ENCODE data around the gene KLHDC7B. TPM values are rescaled to one million over a fixed set of nuclear protein-coding genes. Genes with fewer than 3 reads are reported as not detected.

KLHDC7B gene
- total RNA-seq, 8 experiments from 2014 or later = 0.16 to 1.5 (median 0.40) TPM

- in situ Hi-C loops (cut with MboI; ENCODE audit: low pct_unique_long_range_greater_than_20kb in 2 of 9, low sequenced_read_pairs in 9 of 9, unreplicated experiment in 9 of 9) = no loop called here
- no peak overlapping the region for H3K4me3 ChIP-seq
- 0 to 100% (median 84%) methylated on average over 1 to 5 of the region's 5 CpGs; no CpG with 5 or more reads in 3 of the 10 experiments for WGBS, 10 experiments
- ATAC-seq (replicated peaks in 6 of 8) = no peak
- no peak overlapping the region for H3K27ac ChIP-seq
- H3K4me1 ChIP-seq (replicated peaks in 1 of 2) = peaks cover 6 to 9% of the 10 kb centered on the region in 2 donors
Observed at GRCh38 chr22:50586416-50586815, 40.7 kb downstream of the KLHDC7B start.

- Histone ChIP-seq H3K4me1 (replicated peaks in 1 of 2) (peaks cover 2 to 4% of the 10 kb centered on the region in 2 donors), H3K27ac (no peak overlapping the region), H3K4me3 (no peak overlapping the region)
- no peak for ATAC-seq (replicated peaks in 6 of 8)
- in situ Hi-C loops (cut with MboI; ENCODE audit: low pct_unique_long_range_greater_than_20kb in 2 of 9, low sequenced_read_pairs in 9 of 9, unreplicated experiment in 9 of 9) = no loop called here
- 77 to 96% (median 88%) methylated on average over 4 to 5 of the region's 5 CpGs; no CpG with 5 or more reads in 5 of the 10 experiments for WGBS, 10 experiments
Observed at GRCh38 chr22:50587407-50587806, 41.7 kb downstream of the KLHDC7B start.

- in situ Hi-C loops (cut with MboI; ENCODE audit: low pct_unique_long_range_greater_than_20kb in 2 of 9, low sequenced_read_pairs in 9 of 9, unreplicated experiment in 9 of 9) = no loop called here
- H3K4me3 ChIP-seq = no peak overlapping the region
- 0 to 86% (median 70%) methylated on average over 1 to 3 of the region's 3 CpGs for WGBS, 10 experiments
Observed at GRCh38 chr22:50595189-50595588, 49.5 kb downstream of the KLHDC7B start.

GRCh38 chr22:50597097-50597496 lies 51.4 kb downstream of the KLHDC7B start:
- ATAC-seq (replicated peaks in 6 of 8) = no peak
- 30 to 84% (median 55%) methylated on average over 1 to 5 of the region's 5 CpGs; no CpG with 5 or more reads in 4 of the 10 experiments for WGBS, 10 experiments
- no peak overlapping the region for H3K4me3 ChIP-seq
- in situ Hi-C loops (cut with MboI; ENCODE audit: low pct_unique_long_range_greater_than_20kb in 2 of 9, low sequenced_read_pairs in 9 of 9, unreplicated experiment in 9 of 9) = no loop called here
- H3K27ac ChIP-seq = no peak overlapping the region
- H3K4me1 ChIP-seq (replicated peaks in 1 of 2) = peaks cover 5 to 11% of the 10 kb centered on the region in 2 donors

More at GRCh38 chr22:50595189-50595588, 49.5 kb downstream of the KLHDC7B start:
- H3K4me1 ChIP-seq (replicated peaks in 1 of 2) = peaks cover 0 to 5% of the 10 kb centered on the region in 2 donors
- ATAC-seq (replicated peaks in 6 of 8) = no peak
- H3K27ac ChIP-seq = no peak overlapping the region

GRCh38 chr22:50599816-50600455 lies 54.2 kb downstream of the KLHDC7B start:
- ATAC-seq (replicated peaks in 6 of 8) = peak; percentile 50 to 96 (median 56)
- 27 to 50% (median 36%) methylated on average over 4 to 14 of the region's 52 CpGs; no CpG with 5 or more reads in 5 of the 10 experiments for WGBS, 10 experiments
- H3K4me1 ChIP-seq (replicated peaks in 1 of 2) = peaks cover 10 to 13% of the 10 kb centered on the region in 2 donors
- peak overlapping the region; percentile 89 to 90 for H3K27ac ChIP-seq
- in situ Hi-C loops (cut with MboI; ENCODE audit: low pct_unique_long_range_greater_than_20kb in 2 of 9, low sequenced_read_pairs in 9 of 9, unreplicated experiment in 9 of 9) = no loop called here
- peak overlapping the region; percentile 59 to 79 (median 63) for H3K4me3 ChIP-seq

- in situ Hi-C loops (cut with MboI; ENCODE audit: low pct_unique_long_range_greater_than_20kb in 2 of 9, low sequenced_read_pairs in 9 of 9, unreplicated experiment in 9 of 9) = no loop called here
- ATAC-seq (replicated peaks in 6 of 8) = peak; percentile 75 to 83 (median 80)
- no CpG with 5 or more reads among the region's 61 CpGs for WGBS, 10 experiments
- peak within 1 kb of the TSS; percentile 89 to 90 for H3K27ac ChIP-seq
- peak within 1 kb of the TSS; percentile 59 to 79 (median 63) for H3K4me3 ChIP-seq
- peaks cover 10 to 13% of the 10 kb centered on the region in 2 donors for H3K4me1 ChIP-seq (replicated peaks in 1 of 2)
Observed at GRCh38 chr22:50600538-50600937, 54.8 kb downstream of the KLHDC7B start, which contains the start of gene MAPK8IP2. TSS of gene MAPK8IP2 (plus strand) at chr22:50600793. CDS start at chr22:50600819, 26 bp downstream.

Other genes starting within 250 kb of the KLHDC7B start
- gene PLXNB2, start 238.3 kb upstream of the KLHDC7B start, total RNA-seq = 100 to 1,000 TPM in 1 of 8 experiments, 10 to 100 TPM in 7; 36.8 to 104 (median 59.6) TPM
- gene DENND6B, start 218.9 kb upstream of the KLHDC7B start, total RNA-seq = 10 to 100 TPM in 4 of 8 experiments, 1 to 10 TPM in 4; 1.7 to 15.3 (median 10.6) TPM
- 10 to 100 TPM; 25.1 to 75.6 (median 40.4) TPM for gene PPP6R2, start 202.6 kb upstream of the KLHDC7B start, total RNA-seq
- 10 to 100 TPM; 37.5 to 94.4 (median 60.3) TPM for gene SBF1, start 70.9 kb upstream of the KLHDC7B start, total RNA-seq
- 1 to 10 TPM in 5 of 8 experiments, under 1 TPM in 3; 0.09 to 7.6 (median 1.2) TPM for gene ADM2, start 64.4 kb upstream of the KLHDC7B start, total RNA-seq
- under 1 TPM in 4 of 8 experiments, not detected in 4; 0.13 to 0.52 (median 0.36) TPM for gene MIOX, start 59.0 kb upstream of the KLHDC7B start, total RNA-seq
- 10 to 100 TPM; 20.2 to 44.9 (median 39.9) TPM for gene LMF2, start 38.2 kb upstream of the KLHDC7B start, total RNA-seq
- gene NCAPH2, start 37.7 kb upstream of the KLHDC7B start, total RNA-seq = 10 to 100 TPM; 12.1 to 59.7 (median 39.5) TPM
- 1 to 10 TPM in 5 of 8 experiments, under 1 TPM in 3; 0.64 to 2.2 (median 1.2) TPM for gene SCO2, start 20.3 kb upstream of the KLHDC7B start, total RNA-seq
- 10 to 100 TPM in 1 of 8 experiments, 1 to 10 TPM in 6, under 1 TPM in 1; 0.87 to 10.6 (median 3.9) TPM for gene TYMP, start 15.9 kb upstream of the KLHDC7B start, total RNA-seq
- gene SYCE3, start 17.0 kb downstream of the KLHDC7B start, total RNA-seq = 1 to 10 TPM in 1 of 8 experiments, under 1 TPM in 1, not detected in 6; 0.87 to 1.2 TPM
- 10 to 100 TPM in 3 of 8 experiments, 1 to 10 TPM in 5; 2.8 to 17.7 (median 9.6) TPM for gene CPT1B, start 32.5 kb downstream of the KLHDC7B start, total RNA-seq
- gene CHKB, start 37.0 kb downstream of the KLHDC7B start, total RNA-seq = 10 to 100 TPM; 19.0 to 71.7 (median 33.1) TPM
- 10 to 100 TPM in 5 of 8 experiments, 1 to 10 TPM in 1, under 1 TPM in 2; 0.41 to 38.1 (median 27.4) TPM for gene MAPK8IP2, start 54.9 kb downstream of the KLHDC7B start, total RNA-seq
- 10 to 100 TPM in 6 of 8 experiments, 1 to 10 TPM in 2; 7.1 to 43.4 (median 13.2) TPM for gene ARSA, start 82.3 kb downstream of the KLHDC7B start, total RNA-seq
- gene SHANK3, start 126.9 kb downstream of the KLHDC7B start, total RNA-seq = 1 to 10 TPM in 5 of 8 experiments, under 1 TPM in 3; 0.41 to 7.8 (median 5.2) TPM
- under 1 TPM in 4 of 8 experiments, not detected in 4; 0.33 to 1.00 (median 0.63) TPM for gene ACR, start 192.3 kb downstream of the KLHDC7B start, total RNA-seq
- gene RABL2B, start 237.7 kb downstream of the KLHDC7B start, total RNA-seq = 10 to 100 TPM in 7 of 8 experiments, 1 to 10 TPM in 1; 9.3 to 33.7 (median 22.6) TPM

Measured in motor neuron (in vitro differentiated cells).